Measurements from ENCODE around the gene RBBP4. TPM values are rescaled to one million over a fixed set of nuclear protein-coding genes. Genes with fewer than 3 reads are reported as not detected.

The RBBP4 gene
- total RNA-seq, 1 donor from 2014 or later = 241 TPM

DNA sequence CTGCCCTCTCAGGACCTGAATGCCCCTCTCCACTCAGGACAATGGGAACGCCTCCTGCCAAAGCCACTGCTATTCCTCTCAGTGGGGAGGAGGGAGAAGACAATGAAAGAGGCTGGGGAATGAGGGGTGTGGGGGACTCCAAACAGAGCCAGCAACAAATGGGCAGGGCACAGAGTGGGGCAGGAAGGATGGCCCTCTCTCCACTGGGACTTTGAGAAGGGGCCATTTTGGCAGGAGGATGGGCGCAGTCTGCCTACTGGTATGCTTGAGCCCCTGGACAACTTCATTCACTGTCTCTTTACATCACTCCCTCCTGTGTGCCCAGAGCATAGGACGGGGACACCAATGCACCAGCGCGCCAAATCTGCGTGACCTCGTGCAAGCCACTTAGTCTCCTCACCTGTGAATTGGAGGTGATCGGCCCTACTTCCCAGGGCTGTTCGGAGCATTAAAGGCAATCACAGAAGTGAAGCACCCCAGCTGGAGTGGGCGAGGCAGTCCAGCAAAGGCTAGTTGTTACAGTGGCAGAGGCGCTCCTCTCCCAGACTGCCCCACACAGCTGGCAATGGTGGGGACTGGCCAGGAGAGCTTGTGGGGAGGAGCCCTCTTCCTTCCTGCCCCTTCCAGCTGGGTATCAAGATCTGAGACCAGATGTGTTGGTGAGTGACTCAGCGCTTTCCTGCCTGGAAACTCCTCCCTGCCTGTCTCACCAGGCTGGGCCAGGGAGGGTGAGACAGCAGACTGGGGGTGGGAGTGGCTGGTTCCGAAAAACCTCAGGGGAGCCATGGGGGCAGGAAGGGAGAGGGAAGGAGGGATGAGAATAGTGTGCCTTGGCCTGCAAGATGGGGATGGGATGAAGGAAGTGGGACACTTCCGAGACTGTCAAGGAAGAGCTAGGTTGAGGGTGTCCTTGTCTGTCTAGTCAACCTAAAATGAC lies 73.9 kb downstream of the RBBP4 start:
- no peak overlapping the region for H3K27ac Mint-ChIP-seq
- peaks cover 25% of the 10 kb centered on the region for H3K27me3 Mint-ChIP-seq
- DNase-seq = no peak
- TF ChIP-seq, protein P1, sequence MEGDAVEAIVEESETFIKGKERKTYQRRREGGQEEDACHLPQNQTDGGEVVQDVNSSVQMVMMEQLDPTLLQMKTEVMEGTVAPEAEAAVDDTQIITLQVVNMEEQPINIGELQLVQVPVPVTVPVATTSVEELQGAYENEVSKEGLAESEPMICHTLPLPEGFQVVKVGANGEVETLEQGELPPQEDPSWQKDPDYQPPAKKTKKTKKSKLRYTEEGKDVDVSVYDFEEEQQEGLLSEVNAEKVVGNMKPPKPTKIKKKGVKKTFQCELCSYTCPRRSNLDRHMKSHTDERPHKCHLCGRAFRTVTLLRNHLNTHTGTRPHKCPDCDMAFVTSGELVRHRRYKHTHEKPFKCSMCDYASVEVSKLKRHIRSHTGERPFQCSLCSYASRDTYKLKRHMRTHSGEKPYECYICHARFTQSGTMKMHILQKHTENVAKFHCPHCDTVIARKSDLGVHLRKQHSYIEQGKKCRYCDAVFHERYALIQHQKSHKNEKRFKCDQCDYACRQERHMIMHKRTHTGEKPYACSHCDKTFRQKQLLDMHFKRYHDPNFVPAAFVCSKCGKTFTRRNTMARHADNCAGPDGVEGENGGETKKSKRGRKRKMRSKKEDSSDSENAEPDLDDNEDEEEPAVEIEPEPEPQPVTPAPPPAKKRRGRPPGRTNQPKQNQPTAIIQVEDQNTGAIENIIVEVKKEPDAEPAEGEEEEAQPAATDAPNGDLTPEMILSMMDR (IDR thresholded peaks at IDR 0.05) = no peak
- no peak for ATAC-seq (ENCODE audit: low read depth)
- CTCF ChIA-PET = no interaction called here
- H3K36me3 Mint-ChIP-seq (ENCODE audit: low read depth) = no peaks in the 10 kb centered on the region
- POLR2A ChIA-PET = interaction anchor here (0.6 kb wide), 1 partner anchor 202 kb away, joined by 3 read pairs; no protein-coding TSS in a partner anchor
- H3K4me1 Mint-ChIP-seq = no peaks in the 10 kb centered on the region
- no peak overlapping the region for H3K4me3 Mint-ChIP-seq
- no peaks in the 10 kb centered on the region for H3K9me3 Mint-ChIP-seq
- intact Hi-C loops (cut with micrococcal nuclease) = no loop called here

- H3K9me3 Mint-ChIP-seq = no peaks in the 10 kb centered on the region
- ATAC-seq (ENCODE audit: low read depth) (no peak), DNase-seq (no peak)
- no peaks in the 10 kb centered on the region for H3K4me1 Mint-ChIP-seq
- peaks cover 20% of the 10 kb centered on the region for H3K27me3 Mint-ChIP-seq
- intact Hi-C loops (cut with micrococcal nuclease) = no loop called here
- no peak overlapping the region for H3K4me3 Mint-ChIP-seq
- no peaks in the 10 kb centered on the region for H3K36me3 Mint-ChIP-seq (ENCODE audit: low read depth)
- TF ChIP-seq, protein P1 (IDR thresholded peaks at IDR 0.05) = no peak
- H3K27ac Mint-ChIP-seq = no peak overlapping the region
- POLR2A ChIA-PET = no interaction called here
- CTCF ChIA-PET = no interaction called here
These were observed 74.6 kb downstream of the RBBP4 start for GRCh38 chr1:32725615-32725982.

DNA sequence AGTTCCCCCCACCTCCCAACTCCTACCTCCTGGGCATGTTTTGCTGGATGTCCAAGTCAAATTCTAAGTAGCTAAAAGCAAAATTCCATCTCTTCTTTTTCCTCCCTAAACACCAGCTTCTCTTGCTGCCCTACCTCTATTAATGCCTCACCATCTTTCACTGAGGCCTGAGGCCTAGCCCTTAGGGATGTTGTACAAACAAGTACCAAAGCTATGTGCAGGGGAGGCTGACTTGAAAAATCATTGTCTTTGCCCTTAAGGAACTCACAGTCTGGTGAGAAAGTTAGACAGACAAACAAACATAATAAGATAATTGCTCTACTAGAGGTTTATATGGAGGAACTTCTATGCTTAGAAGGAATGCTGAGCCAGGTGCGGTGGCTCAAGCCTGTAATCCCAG lies 76.9 kb downstream of the RBBP4 start:
- TF ChIP-seq, protein P1 (IDR thresholded peaks at IDR 0.05) = no peak
- Mint-ChIP-seq H3K36me3 (ENCODE audit: low read depth) (no peaks in the 10 kb centered on the region), H3K27ac (no peak overlapping the region), H3K4me3 (no peak overlapping the region), H3K4me1 (no peaks in the 10 kb centered on the region), H3K27me3 (peaks cover 12% of the 10 kb centered on the region), H3K9me3 (no peaks in the 10 kb centered on the region)
- DNase-seq (no peak), ATAC-seq (ENCODE audit: low read depth) (no peak)
- CTCF ChIA-PET = interaction anchor here (1.5 kb wide), 1 partner anchor 45 kb away, joined by 3 read pairs; no protein-coding TSS in a partner anchor
- POLR2A ChIA-PET = no interaction called here
- intact Hi-C loops (cut with micrococcal nuclease) = no loop called here

- Mint-ChIP-seq H3K9me3 (no peaks in the 10 kb centered on the region), H3K27ac (no peak overlapping the region), H3K27me3 (peaks cover 13% of the 10 kb centered on the region), H3K4me1 (no peaks in the 10 kb centered on the region), H3K4me3 (no peak overlapping the region), H3K36me3 (ENCODE audit: low read depth) (no peaks in the 10 kb centered on the region)
- ChIA-PET POLR2A (no interaction called here), CTCF (interaction anchor here (1.5 kb wide), 1 partner anchor 44 kb away, joined by 3 read pairs; no protein-coding TSS in a partner anchor)
- DNase-seq = no peak
- intact Hi-C loops (cut with micrococcal nuclease) = no loop called here
- TF ChIP-seq, protein P1 (IDR thresholded peaks at IDR 0.05) = no peak
- no peak for ATAC-seq (ENCODE audit: low read depth)
These were observed 77.5 kb downstream of the RBBP4 start for GRCh38 chr1:32728413-32729077.

Measured in activated B cell treated with CpG ODN at 0.5 μM for 24 hours (primary cell).